A549 treated with DMSO at 1 μM for 4 hours (cell line): ENCODE results near the gene BAG5. TPM values are rescaled to one million over a fixed set of nuclear protein-coding genes. Genes with fewer than 3 reads are reported as not detected.

Experiments
- total RNA-seq: library from RNA; stranded (reverse); fragments of 200-300 nt; extraction: Qiagen RNA extraction; gene quantifications from 5 replicates; pipeline ENCODE4 v1.2.3, GENCODE V29; 2022; ENCODE audit warnings: low read depth

Gene BAG5
- total RNA-seq: 22.7 to 26.7 TPM (median 26.1 TPM) in 5 replicates

GRCh38 chr14:103562429-103563225, at the start of gene BAG5, which contains the start of gene COA8:
TSS of gene BAG5 (minus strand) at chr14:103562657. CDS start at chr14:103561164, 1,493 bp downstream.
TSS of gene COA8 (plus strand) at chr14:103562960. CDS start at chr14:103563002, 42 bp downstream.

DNA sequence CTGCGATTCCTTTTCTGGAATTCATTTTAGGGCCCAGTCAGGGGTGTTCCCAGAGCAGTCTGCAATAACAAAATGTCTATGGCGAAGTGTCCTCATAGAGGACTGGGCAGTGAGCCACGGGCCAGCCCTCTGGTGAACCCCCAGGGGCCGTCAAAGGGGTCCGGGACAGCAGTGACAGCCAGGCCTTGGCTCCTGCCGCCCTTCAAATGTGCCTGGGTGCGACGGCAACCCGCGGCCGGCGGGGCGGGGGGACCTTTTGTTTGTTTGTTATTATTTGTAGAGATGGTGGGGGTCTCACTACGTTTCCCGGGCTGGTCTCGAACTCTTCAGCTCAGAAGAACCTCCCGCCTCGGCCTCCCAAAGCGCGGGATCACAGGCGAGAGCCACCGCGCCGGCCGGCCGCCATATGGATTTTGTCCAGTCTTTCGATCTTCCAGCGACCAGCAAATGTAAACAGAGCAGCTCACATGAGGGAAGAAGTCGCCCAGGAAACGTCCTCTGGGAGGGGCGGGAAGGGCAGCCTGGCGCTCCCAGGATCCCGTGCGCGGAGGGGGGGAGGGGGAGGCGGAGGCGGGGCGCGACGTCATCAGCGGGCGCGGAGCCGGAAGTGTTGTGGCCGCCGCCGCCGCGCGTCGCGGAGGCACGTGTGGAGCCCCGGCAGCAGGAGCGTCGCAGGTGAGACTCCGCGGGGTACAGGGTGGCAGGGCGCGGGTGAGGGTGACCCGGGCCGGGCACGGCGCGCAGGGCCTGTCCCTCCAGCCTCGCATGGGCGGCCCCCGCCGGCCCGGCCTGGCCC, 33.7 kb downstream of the BAG5 start, which contains the start of gene TRMT61A:
Gene TRMT61A, plus strand, starts transcription at position 610 of the 796 bp plus-strand sequence. CDS start 783 bp downstream, outside the sequence.

GRCh38 chr14:103522649-103523574, 39.5 kb downstream of the BAG5 start, which contains the start of gene CKB:
TSS of gene CKB (minus strand) at chr14:103522830. CDS start at chr14:103522493, 337 bp downstream.

Other genes starting within 250 kb of the BAG5 start
- 221 to 305 TPM (median 281 TPM) in 5 replicates for gene EIF5, start 228.4 kb downstream of the BAG5 start, total RNA-seq
- gene MARK3, start 177.2 kb downstream of the BAG5 start, total RNA-seq: 60.1 to 64.8 TPM (median 62.4 TPM) in 5 replicates
- 74.0 to 101 TPM (median 85.8 TPM) in 5 replicates for gene CKB, start 39.8 kb downstream of the BAG5 start, total RNA-seq
- 22.4 to 32.6 TPM (median 26.7 TPM) in 5 replicates for gene TRMT61A, start 33.5 kb downstream of the BAG5 start, total RNA-seq
- gene COA8, start 303 bp upstream of the BAG5 start, total RNA-seq: 45.5 to 54.4 TPM (median 50.7 TPM) in 5 replicates
- 82.1 to 109 TPM (median 105 TPM) in 5 replicates for gene KLC1, start 66.6 kb upstream of the BAG5 start, total RNA-seq
- 26.7 to 32.8 TPM (median 32.2 TPM) in 5 replicates for gene XRCC3, start 152.8 kb upstream of the BAG5 start, total RNA-seq
- gene ZFYVE21, start 153.2 kb upstream of the BAG5 start, total RNA-seq: 27.1 to 36.8 TPM (median 33.0 TPM) in 5 replicates